ENCODE measurements around the gene FOXB1. TPM values are rescaled to one million over a fixed set of nuclear protein-coding genes. Genes with fewer than 3 reads are reported as not detected.

Gene FOXB1
- total and polyA plus RNA-seq, 7 donors: 0.09 TPM; not detected in 6

GRCh38 chr15:60026555-60026954, 22.4 kb downstream of the FOXB1 start:
- 77 to 88% methylated on average over 2 of the region's 2 CpGs for WGBS, 2 donors
- no peak for DNase-seq
- Histone ChIP-seq H3K9me3 (peaks cover 0 to 3% (median 0%) of the 10 kb centered on the region in 4 donors), H3K4me1 (no peaks in the 10 kb centered on the region), H3K27ac (no peak overlapping the region), H3K36me3 (no peaks in the 10 kb centered on the region), H3K27me3 (peaks cover 0 to 8% (median 0%) of the 10 kb centered on the region in 3 donors), H3K4me3 (no peak overlapping the region)
- TF ChIP-seq EP300 (IDR thresholded peaks at IDR 0.05) (no peak), POLR2AphosphoS5 (IDR thresholded peaks at IDR 0.05) (no peak), POLR2A (IDR thresholded peaks at IDR 0.05) (no peak)
- TF ChIP-seq, protein P1, sequence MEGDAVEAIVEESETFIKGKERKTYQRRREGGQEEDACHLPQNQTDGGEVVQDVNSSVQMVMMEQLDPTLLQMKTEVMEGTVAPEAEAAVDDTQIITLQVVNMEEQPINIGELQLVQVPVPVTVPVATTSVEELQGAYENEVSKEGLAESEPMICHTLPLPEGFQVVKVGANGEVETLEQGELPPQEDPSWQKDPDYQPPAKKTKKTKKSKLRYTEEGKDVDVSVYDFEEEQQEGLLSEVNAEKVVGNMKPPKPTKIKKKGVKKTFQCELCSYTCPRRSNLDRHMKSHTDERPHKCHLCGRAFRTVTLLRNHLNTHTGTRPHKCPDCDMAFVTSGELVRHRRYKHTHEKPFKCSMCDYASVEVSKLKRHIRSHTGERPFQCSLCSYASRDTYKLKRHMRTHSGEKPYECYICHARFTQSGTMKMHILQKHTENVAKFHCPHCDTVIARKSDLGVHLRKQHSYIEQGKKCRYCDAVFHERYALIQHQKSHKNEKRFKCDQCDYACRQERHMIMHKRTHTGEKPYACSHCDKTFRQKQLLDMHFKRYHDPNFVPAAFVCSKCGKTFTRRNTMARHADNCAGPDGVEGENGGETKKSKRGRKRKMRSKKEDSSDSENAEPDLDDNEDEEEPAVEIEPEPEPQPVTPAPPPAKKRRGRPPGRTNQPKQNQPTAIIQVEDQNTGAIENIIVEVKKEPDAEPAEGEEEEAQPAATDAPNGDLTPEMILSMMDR (IDR thresholded peaks at IDR 0.05): no peak
- intact Hi-C loops (cut with DNase I): no loop called here

GRCh38 chr15:60035344-60035743, 31.2 kb downstream of the FOXB1 start:
- Histone ChIP-seq H3K4me1 (no peaks in the 10 kb centered on the region), H3K36me3 (no peaks in the 10 kb centered on the region), H3K9me3 (peaks cover 0 to 3% (median 0%) of the 10 kb centered on the region in 4 donors), H3K27ac (no peak overlapping the region), H3K27me3 (peaks cover 0 to 15% (median 0%) of the 10 kb centered on the region in 3 donors), H3K4me3 (no peak overlapping the region)
- 23 to 57% methylated on average over 3 of the region's 3 CpGs for whole genome bisulfite sequencing, 2 donors
- intact Hi-C loops (cut with DNase I): no loop called here
- TF ChIP-seq POLR2AphosphoS5 (IDR thresholded peaks at IDR 0.05): no peak
- no peak for TF ChIP-seq EP300 (IDR thresholded peaks at IDR 0.05)
- TF ChIP-seq, protein P1 (IDR thresholded peaks at IDR 0.05): no peak
- TF ChIP-seq POLR2A (IDR thresholded peaks at IDR 0.05): no peak
- DNase-seq: no peak

DNA sequence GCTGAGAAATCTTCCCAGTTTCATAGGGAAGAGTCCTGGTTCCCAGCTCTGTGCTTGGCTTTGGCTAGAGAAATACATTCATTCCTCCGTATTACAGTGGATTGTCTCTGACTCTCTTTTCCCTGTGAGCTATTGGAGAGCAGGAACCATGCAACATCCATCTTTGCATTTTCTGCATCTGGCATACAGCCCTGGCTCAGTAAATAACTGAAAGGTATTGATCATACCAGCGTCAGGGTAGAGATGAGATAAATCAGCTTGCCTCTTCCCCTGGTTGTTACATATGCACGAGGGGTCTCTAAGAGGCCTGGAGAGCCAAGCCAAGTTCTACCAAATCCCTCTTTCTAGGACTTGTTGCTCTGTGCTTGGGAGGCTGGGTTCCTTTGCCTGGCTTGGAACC, 35.2 kb downstream of the FOXB1 start:
- no peak for DNase-seq
- no peak overlapping the region for H3K4me3 ChIP-seq
- TF ChIP-seq EP300 (IDR thresholded peaks at IDR 0.05): no peak
- no peaks in the 10 kb centered on the region for H3K36me3 ChIP-seq
- WGBS, 2 donors: 80% methylated on average over 3 of the region's 3 CpGs
- no peaks in the 10 kb centered on the region for H3K4me1 ChIP-seq
- peaks cover 0 to 15% (median 0%) of the 10 kb centered on the region in 3 donors for H3K27me3 ChIP-seq
- H3K9me3 ChIP-seq: no peaks in the 10 kb centered on the region
- intact Hi-C loops (cut with DNase I): no loop called here
- H3K27ac ChIP-seq: no peak overlapping the region

DNA sequence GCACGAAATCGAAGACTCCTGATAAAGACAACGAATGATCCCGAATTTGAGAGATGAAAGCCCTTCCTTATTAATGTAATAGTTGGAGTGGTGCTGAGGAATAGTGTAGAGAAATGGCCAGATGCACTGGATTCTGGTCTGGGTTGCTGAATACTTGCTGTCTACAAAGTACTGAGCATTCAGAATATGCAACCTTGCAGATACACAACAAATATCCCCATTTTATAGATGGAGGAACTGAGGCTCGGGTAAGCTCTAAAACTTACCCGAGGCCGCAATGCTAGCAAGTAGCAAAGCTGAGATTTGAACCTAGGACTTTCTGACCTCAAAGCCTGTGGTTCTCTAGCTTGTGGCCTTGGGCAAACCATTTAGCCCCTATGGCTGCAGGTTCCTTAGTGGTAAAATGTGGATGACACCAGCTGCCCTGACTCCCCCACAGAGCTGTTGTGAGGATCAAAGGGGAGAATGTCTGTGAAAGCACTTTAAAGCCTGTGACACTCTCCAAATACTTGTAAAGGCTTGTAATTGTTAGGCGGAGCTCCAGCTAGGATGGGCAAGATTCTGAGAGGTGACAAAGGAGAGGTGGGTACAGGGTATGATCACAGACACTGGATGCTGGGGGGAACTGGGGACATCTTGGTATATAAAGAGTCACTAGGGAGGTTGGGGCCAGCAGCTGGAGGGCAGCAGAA, 39.8 kb downstream of the FOXB1 start:
- Histone ChIP-seq H3K36me3 (no peaks in the 10 kb centered on the region), H3K27me3 (peaks cover 0 to 8% (median 0%) of the 10 kb centered on the region in 3 donors), H3K9me3 (no peaks in the 10 kb centered on the region), H3K4me3 (no peak overlapping the region), H3K27ac (no peak overlapping the region), H3K4me1 (no peaks in the 10 kb centered on the region)
- no peak for DNase-seq
- WGBS, 2 donors: 88 to 89% methylated on average over 8 of the region's 8 CpGs
- intact Hi-C loops (cut with DNase I): no loop called here
- TF ChIP-seq POLR2AphosphoS5 (IDR thresholded peaks at IDR 0.05) (no peak), EP300 (IDR thresholded peaks at IDR 0.05) (no peak), POLR2A (IDR thresholded peaks at IDR 0.05) (no peak)
- TF ChIP-seq, protein P1 (IDR thresholded peaks at IDR 0.05): no peak

DNA sequence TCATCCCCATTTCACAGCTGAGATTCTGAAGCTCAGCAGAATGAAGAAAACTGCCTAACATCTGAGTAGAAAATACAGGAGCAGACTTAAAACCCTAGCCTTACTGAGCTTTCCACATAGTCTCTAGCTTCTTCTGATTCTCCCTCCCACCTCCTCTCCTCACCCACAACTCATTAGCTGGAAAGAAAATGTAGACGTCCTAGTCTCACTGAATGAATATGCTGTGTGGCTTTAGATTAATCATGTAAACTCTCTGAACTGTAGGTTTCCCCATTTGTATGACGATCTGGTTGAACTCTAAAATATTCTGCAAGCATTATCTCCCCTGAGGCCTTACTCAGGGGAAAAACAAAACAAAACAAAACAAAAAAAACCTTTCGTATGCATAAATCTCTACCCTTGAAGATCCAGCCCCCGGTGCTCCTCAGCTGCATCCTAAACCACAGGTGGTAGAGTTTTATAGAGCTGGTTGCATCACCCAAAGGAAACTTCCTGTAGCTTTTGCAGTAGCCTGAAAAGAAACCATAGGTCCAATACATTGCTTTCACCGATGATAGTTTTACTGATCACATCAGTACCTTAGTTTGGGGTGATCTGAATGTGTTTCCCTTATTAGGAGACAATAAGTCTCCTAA, 40.6 kb downstream of the FOXB1 start:
- Histone ChIP-seq H3K4me1 (no peaks in the 10 kb centered on the region), H3K4me3 (no peak overlapping the region), H3K36me3 (no peaks in the 10 kb centered on the region), H3K27me3 (peaks cover 0 to 2% (median 0%) of the 10 kb centered on the region in 3 donors), H3K9me3 (no peaks in the 10 kb centered on the region), H3K27ac (no peak overlapping the region)
- 43 to 56% methylated on average over 5 of the region's 5 CpGs for WGBS, 2 donors
- intact Hi-C loops (cut with DNase I): no loop called here
- TF ChIP-seq EP300 (IDR thresholded peaks at IDR 0.05) (no peak), POLR2AphosphoS5 (IDR thresholded peaks at IDR 0.05) (no peak), POLR2A (IDR thresholded peaks at IDR 0.05) (no peak)
- TF ChIP-seq, protein P1 (IDR thresholded peaks at IDR 0.05): no peak
- DNase-seq: no peak
